ENCODE measurements around the gene ELMO1.

Gene ELMO1

GRCh38 chr7:37054624-37055241 lies 393.9 kb downstream of the ELMO1 start:
- DNase-seq (ENCODE audit: extremely low spot score), result no peak
- no peak for TF ChIP-seq FOXM1 (IDR thresholded peaks at IDR 0.05; ENCODE audit: borderline replicate concordance)
- TF ChIP-seq CTBP1 (IDR thresholded peaks at IDR 0.05; ENCODE audit: borderline replicate concordance), result no peak
- TF ChIP-seq TARDBP (IDR thresholded peaks at IDR 0.05), result no peak
- no peak for TF ChIP-seq FOXA1 (IDR thresholded peaks at IDR 0.05)
- no peak for TF ChIP-seq SUZ12 (IDR thresholded peaks at IDR 0.05)
- TF ChIP-seq SP1 (IDR thresholded peaks at IDR 0.05), result no peak
- TF ChIP-seq PKNOX1 (IDR thresholded peaks at IDR 0.05), result no peak
- no peak for TF ChIP-seq LEF1 (IDR thresholded peaks at IDR 0.05; ENCODE audit: borderline replicate concordance)
- no peak for TF ChIP-seq NFRKB (IDR thresholded peaks at IDR 0.05)
- no peak for TF ChIP-seq L3MBTL2 (conservative IDR thresholded peaks at IDR 0.05)
- TF ChIP-seq FOXK2 (IDR thresholded peaks at IDR 0.05), result no peak
- no peak for TF ChIP-seq ELF4 (IDR thresholded peaks at IDR 0.05)
- no peak for TF ChIP-seq ARNT (IDR thresholded peaks at IDR 0.05)
- TF ChIP-seq BHLHE40 (IDR thresholded peaks at IDR 0.05; ENCODE audit: borderline replicate concordance), result no peak
- CTCF ChIA-PET, result no interaction called here
- POLR2A ChIA-PET, result no interaction called here

GRCh38 chr7:37052705-37053104 lies 396.0 kb downstream of the ELMO1 start:
- ChIA-PET CTCF (no interaction called here), POLR2A (no interaction called here)
- no peak for TF ChIP-seq BHLHE40 (IDR thresholded peaks at IDR 0.05; ENCODE audit: borderline replicate concordance)
- TF ChIP-seq HDGF (IDR thresholded peaks at IDR 0.05; ENCODE audit: borderline replicate concordance), result no peak
- TF ChIP-seq ARNT (IDR thresholded peaks at IDR 0.05), result no peak
- TF ChIP-seq LEF1 (IDR thresholded peaks at IDR 0.05; ENCODE audit: borderline replicate concordance), result no peak
- no peak for TF ChIP-seq ELF4 (IDR thresholded peaks at IDR 0.05)
- TF ChIP-seq CTBP1 (IDR thresholded peaks at IDR 0.05; ENCODE audit: borderline replicate concordance), result no peak
- DNase-seq (ENCODE audit: extremely low spot score), result peak; percentile 37

GRCh38 chr7:37050801-37051200 lies 397.9 kb downstream of the ELMO1 start:
- ChIA-PET CTCF (no interaction called here), POLR2A (no interaction called here)
- DNase-seq (ENCODE audit: extremely low spot score), result no peak
- TF ChIP-seq NFRKB (IDR thresholded peaks at IDR 0.05) (no peak), HDGF (IDR thresholded peaks at IDR 0.05; ENCODE audit: borderline replicate concordance) (no peak), FOXK2 (IDR thresholded peaks at IDR 0.05) (no peak), CTBP1 (IDR thresholded peaks at IDR 0.05; ENCODE audit: borderline replicate concordance) (no peak), BHLHE40 (IDR thresholded peaks at IDR 0.05; ENCODE audit: borderline replicate concordance) (no peak), SP1 (IDR thresholded peaks at IDR 0.05) (no peak), FOXM1 (IDR thresholded peaks at IDR 0.05; ENCODE audit: borderline replicate concordance) (no peak), LEF1 (IDR thresholded peaks at IDR 0.05; ENCODE audit: borderline replicate concordance) (no peak), ARNT (IDR thresholded peaks at IDR 0.05) (no peak)

- no peak for DNase-seq (ENCODE audit: extremely low spot score)
- ChIA-PET POLR2A (no interaction called here), CTCF (no interaction called here)
- TF ChIP-seq CTBP1 (IDR thresholded peaks at IDR 0.05; ENCODE audit: borderline replicate concordance), result no peak
- no peak for TF ChIP-seq LEF1 (IDR thresholded peaks at IDR 0.05; ENCODE audit: borderline replicate concordance)
- no peak for TF ChIP-seq SUZ12 (IDR thresholded peaks at IDR 0.05)
- TF ChIP-seq ELF4 (IDR thresholded peaks at IDR 0.05), result no peak
- TF ChIP-seq FOXK2 (IDR thresholded peaks at IDR 0.05), result no peak
- no peak for TF ChIP-seq FOXM1 (IDR thresholded peaks at IDR 0.05; ENCODE audit: borderline replicate concordance)
- TF ChIP-seq TARDBP (IDR thresholded peaks at IDR 0.05), result no peak
- TF ChIP-seq SP1 (IDR thresholded peaks at IDR 0.05), result no peak
- TF ChIP-seq HDGF (IDR thresholded peaks at IDR 0.05; ENCODE audit: borderline replicate concordance), result no peak
- TF ChIP-seq ARNT (IDR thresholded peaks at IDR 0.05), result no peak
- TF ChIP-seq PKNOX1 (IDR thresholded peaks at IDR 0.05), result no peak
- TF ChIP-seq L3MBTL2 (conservative IDR thresholded peaks at IDR 0.05), result no peak
- TF ChIP-seq BHLHE40 (IDR thresholded peaks at IDR 0.05; ENCODE audit: borderline replicate concordance), result no peak
- TF ChIP-seq FOXA1 (IDR thresholded peaks at IDR 0.05), result no peak
- no peak for TF ChIP-seq NFRKB (IDR thresholded peaks at IDR 0.05)
- no peak for TF ChIP-seq ZNF384 (IDR thresholded peaks at IDR 0.05)
Observed at GRCh38 chr7:37048674-37049073, 400.0 kb downstream of the ELMO1 start.

GRCh38 chr7:37047260-37047659 lies 401.4 kb downstream of the ELMO1 start:
- no peak for DNase-seq (ENCODE audit: extremely low spot score)
- CTCF ChIA-PET, result no interaction called here
- TF ChIP-seq SP1 (IDR thresholded peaks at IDR 0.05) (no peak), FOXM1 (IDR thresholded peaks at IDR 0.05; ENCODE audit: borderline replicate concordance) (no peak), FOXA1 (IDR thresholded peaks at IDR 0.05) (no peak), HDGF (IDR thresholded peaks at IDR 0.05; ENCODE audit: borderline replicate concordance) (no peak), L3MBTL2 (conservative IDR thresholded peaks at IDR 0.05) (no peak), ZNF384 (IDR thresholded peaks at IDR 0.05) (no peak), TARDBP (IDR thresholded peaks at IDR 0.05) (no peak), CTBP1 (IDR thresholded peaks at IDR 0.05; ENCODE audit: borderline replicate concordance) (no peak), SUZ12 (IDR thresholded peaks at IDR 0.05) (no peak), BHLHE40 (IDR thresholded peaks at IDR 0.05; ENCODE audit: borderline replicate concordance) (no peak), PKNOX1 (IDR thresholded peaks at IDR 0.05) (no peak), ELF4 (IDR thresholded peaks at IDR 0.05) (no peak), FOXK2 (IDR thresholded peaks at IDR 0.05) (no peak), NFRKB (IDR thresholded peaks at IDR 0.05) (no peak), LEF1 (IDR thresholded peaks at IDR 0.05; ENCODE audit: borderline replicate concordance) (no peak)
- POLR2A ChIA-PET, result no interaction called here

- ChIA-PET CTCF (no interaction called here), POLR2A (no interaction called here)
- DNase-seq (ENCODE audit: extremely low spot score), result no peak
- no peak for TF ChIP-seq NFRKB (IDR thresholded peaks at IDR 0.05)
- no peak for TF ChIP-seq BHLHE40 (IDR thresholded peaks at IDR 0.05; ENCODE audit: borderline replicate concordance)
- TF ChIP-seq ZNF384 (IDR thresholded peaks at IDR 0.05), result no peak
- TF ChIP-seq TARDBP (IDR thresholded peaks at IDR 0.05), result no peak
- no peak for TF ChIP-seq ELF4 (IDR thresholded peaks at IDR 0.05)
- TF ChIP-seq CTBP1 (IDR thresholded peaks at IDR 0.05; ENCODE audit: borderline replicate concordance), result no peak
- TF ChIP-seq ARNT (IDR thresholded peaks at IDR 0.05), result no peak
- TF ChIP-seq SUZ12 (IDR thresholded peaks at IDR 0.05), result no peak
- TF ChIP-seq FOXK2 (IDR thresholded peaks at IDR 0.05), result no peak
- no peak for TF ChIP-seq L3MBTL2 (conservative IDR thresholded peaks at IDR 0.05)
- TF ChIP-seq FOXM1 (IDR thresholded peaks at IDR 0.05; ENCODE audit: borderline replicate concordance), result no peak
- no peak for TF ChIP-seq HDGF (IDR thresholded peaks at IDR 0.05; ENCODE audit: borderline replicate concordance)
- TF ChIP-seq FOXA1 (IDR thresholded peaks at IDR 0.05), result no peak
- no peak for TF ChIP-seq SP1 (IDR thresholded peaks at IDR 0.05)
- no peak for TF ChIP-seq LEF1 (IDR thresholded peaks at IDR 0.05; ENCODE audit: borderline replicate concordance)
- TF ChIP-seq PKNOX1 (IDR thresholded peaks at IDR 0.05), result no peak
Observed at GRCh38 chr7:37046531-37047079, 402.1 kb downstream of the ELMO1 start.
